Measurements from ENCODE around the gene IFNA1. TPM values are rescaled to one million over a fixed set of nuclear protein-coding genes. Genes with fewer than 3 reads are reported as not detected.

IFNA1 gene
- total RNA-seq, 4 donors from 2014 or later: not detected

DNA sequence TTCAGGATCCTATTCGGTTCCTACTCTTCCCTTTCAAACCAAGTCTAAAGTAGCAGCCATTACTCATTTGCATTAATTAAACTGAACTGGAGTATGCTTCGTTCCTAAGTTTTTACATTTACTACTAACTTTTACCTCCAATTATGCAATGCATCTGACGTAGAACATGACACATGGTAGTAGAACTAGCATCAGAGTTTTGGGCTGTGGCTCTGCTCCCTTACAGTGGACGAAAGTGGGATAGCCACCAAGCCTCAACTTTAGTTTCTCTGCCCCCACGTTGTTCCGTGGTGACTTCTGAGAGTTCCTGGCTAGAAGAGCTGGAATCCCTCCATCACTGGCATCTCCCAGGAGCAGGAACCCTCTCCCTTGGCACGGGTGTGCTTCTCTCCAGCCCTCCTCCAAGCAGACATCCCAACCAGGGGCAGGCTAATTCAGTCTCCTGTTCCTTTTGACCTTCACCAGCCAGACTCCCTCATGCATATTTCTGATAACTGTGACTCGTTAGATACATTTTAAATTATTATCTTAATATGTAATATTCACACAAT lies 39.0 kb downstream of the IFNA1 start:
- intact Hi-C loops (cut with DNase I): no loop called here

DNA sequence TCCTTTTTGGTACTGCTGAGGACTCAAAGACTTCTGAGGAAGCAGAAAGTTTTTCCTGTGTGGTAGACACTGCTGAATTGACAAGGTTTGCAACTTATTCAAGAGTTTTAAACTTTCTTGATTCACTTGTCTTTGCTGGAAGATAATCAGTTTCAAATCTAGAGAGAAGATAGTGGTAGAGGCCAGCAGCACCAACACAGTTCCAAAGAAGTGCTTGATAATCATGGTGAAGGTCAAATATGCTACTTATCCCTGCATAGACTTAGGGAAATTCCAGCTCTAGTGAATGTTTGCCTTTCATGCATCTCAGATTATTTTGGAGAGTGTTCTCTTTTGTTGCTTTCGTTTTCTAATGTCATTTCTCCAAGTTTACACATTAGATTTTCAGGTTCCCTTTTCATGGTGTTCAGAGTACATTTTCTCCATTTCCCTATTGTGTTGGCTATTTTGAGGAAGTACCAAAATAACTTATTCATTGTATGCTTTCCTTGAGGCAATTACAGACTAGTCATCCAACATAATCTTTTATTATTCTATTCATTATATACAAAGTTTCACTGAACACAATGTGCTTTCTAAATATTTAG lies 41.3 kb downstream of the IFNA1 start:
- intact Hi-C loops (cut with DNase I): no loop called here
- no peak overlapping the region for H3K27ac ChIP-seq
- H3K4me3 ChIP-seq: no peak overlapping the region
- H3K9me3 ChIP-seq: no peaks in the 10 kb centered on the region
- peaks cover 0 to 9% (median 0%) of the 10 kb centered on the region in 3 donors for H3K4me1 ChIP-seq
- 9 to 12% methylated on average over 1 of the region's 1 CpG for whole genome bisulfite sequencing, 2 donors
- H3K27me3 ChIP-seq: no peaks in the 10 kb centered on the region
- no peak for TF ChIP-seq POLR2A (IDR thresholded peaks at IDR 0.05)
- TF ChIP-seq, protein P1, sequence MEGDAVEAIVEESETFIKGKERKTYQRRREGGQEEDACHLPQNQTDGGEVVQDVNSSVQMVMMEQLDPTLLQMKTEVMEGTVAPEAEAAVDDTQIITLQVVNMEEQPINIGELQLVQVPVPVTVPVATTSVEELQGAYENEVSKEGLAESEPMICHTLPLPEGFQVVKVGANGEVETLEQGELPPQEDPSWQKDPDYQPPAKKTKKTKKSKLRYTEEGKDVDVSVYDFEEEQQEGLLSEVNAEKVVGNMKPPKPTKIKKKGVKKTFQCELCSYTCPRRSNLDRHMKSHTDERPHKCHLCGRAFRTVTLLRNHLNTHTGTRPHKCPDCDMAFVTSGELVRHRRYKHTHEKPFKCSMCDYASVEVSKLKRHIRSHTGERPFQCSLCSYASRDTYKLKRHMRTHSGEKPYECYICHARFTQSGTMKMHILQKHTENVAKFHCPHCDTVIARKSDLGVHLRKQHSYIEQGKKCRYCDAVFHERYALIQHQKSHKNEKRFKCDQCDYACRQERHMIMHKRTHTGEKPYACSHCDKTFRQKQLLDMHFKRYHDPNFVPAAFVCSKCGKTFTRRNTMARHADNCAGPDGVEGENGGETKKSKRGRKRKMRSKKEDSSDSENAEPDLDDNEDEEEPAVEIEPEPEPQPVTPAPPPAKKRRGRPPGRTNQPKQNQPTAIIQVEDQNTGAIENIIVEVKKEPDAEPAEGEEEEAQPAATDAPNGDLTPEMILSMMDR (IDR thresholded peaks at IDR 0.05): no peak
- H3K36me3 ChIP-seq: no peaks in the 10 kb centered on the region
- no peak for DNase-seq

More for the DNA sequence above, 39.0 kb downstream of the IFNA1 start:
- Histone ChIP-seq H3K4me1 (peaks cover 0 to 9% (median 0%) of the 10 kb centered on the region in 3 donors), H3K36me3 (no peaks in the 10 kb centered on the region), H3K9me3 (no peaks in the 10 kb centered on the region), H3K27ac (no peak overlapping the region), H3K27me3 (no peaks in the 10 kb centered on the region), H3K4me3 (no peak overlapping the region)
- 67 to 69% methylated on average over 8 of the region's 8 CpGs for WGBS, 2 donors
- TF ChIP-seq POLR2A (IDR thresholded peaks at IDR 0.05): no peak
- TF ChIP-seq, protein P1 (IDR thresholded peaks at IDR 0.05): no peak
- no peak for DNase-seq

DNA sequence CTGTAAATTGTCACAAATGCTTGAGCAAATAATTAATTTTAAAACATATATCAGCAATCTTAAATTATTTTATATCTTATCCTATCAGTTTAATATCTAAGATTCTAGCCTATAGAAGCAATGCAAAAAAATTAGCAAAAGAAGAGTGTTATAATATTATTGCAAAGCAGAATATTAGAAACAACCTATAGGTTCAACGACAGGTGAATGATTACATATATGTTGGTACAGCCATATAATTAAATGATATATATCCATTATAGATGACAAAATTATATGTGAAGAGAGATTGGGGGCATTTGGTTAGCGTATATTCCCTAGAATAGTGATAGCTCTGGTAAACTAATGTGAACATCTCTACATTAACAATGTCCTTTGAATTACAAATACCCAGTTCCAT lies 42.0 kb downstream of the IFNA1 start, which contains the start of gene IFNE:
Gene IFNE, minus strand, starts transcription at position 101 of the 400 bp plus-strand sequence. CDS start 619 bp downstream, outside the sequence.
- Histone ChIP-seq H3K4me3 (no peak within 1 kb of the TSS), H3K4me1 (peaks cover 0 to 9% (median 0%) of the 10 kb centered on the region in 3 donors), H3K27me3 (no peaks in the 10 kb centered on the region), H3K9me3 (no peaks in the 10 kb centered on the region), H3K36me3 (no peaks in the 10 kb centered on the region), H3K27ac (no peak within 1 kb of the TSS)
- WGBS, 2 donors: 89% methylated on average over 2 of the region's 2 CpGs
- no peak for DNase-seq
- TF ChIP-seq, protein P1 (IDR thresholded peaks at IDR 0.05): no peak
- no peak for TF ChIP-seq POLR2A (IDR thresholded peaks at IDR 0.05)
- intact Hi-C loops (cut with DNase I): no loop called here

Other genes starting within 250 kb of the IFNA1 start
- gene IFNA7, start 238.2 kb upstream of the IFNA1 start, total RNA-seq: not detected
- not detected for gene IFNA10, start 233.3 kb upstream of the IFNA1 start, total RNA-seq
- gene IFNA16, start 223.1 kb upstream of the IFNA1 start, total RNA-seq: not detected
- gene IFNA17, start 212.2 kb upstream of the IFNA1 start, total RNA-seq: not detected
- not detected for gene IFNA14, start 200.4 kb upstream of the IFNA1 start, total RNA-seq
- gene IFNA5, start 135.1 kb upstream of the IFNA1 start, total RNA-seq: not detected
- gene KLHL9, start 105.0 kb upstream of the IFNA1 start, total RNA-seq: 10 to 100 TPM in 3 of 4 donors, 1 to 10 TPM in 1; 6.6 to 21.2 (median 13.5) TPM
- gene IFNA6, start 89.6 kb upstream of the IFNA1 start, total RNA-seq: not detected
- gene IFNA13, start 72.4 kb upstream of the IFNA1 start, total RNA-seq: not detected
- gene IFNA2, start 55.0 kb upstream of the IFNA1 start, total RNA-seq: not detected
- gene IFNA8, start 31.3 kb upstream of the IFNA1 start, total RNA-seq: not detected
- 1 to 10 TPM in 2 of 4 donors, under 1 TPM in 1, not detected in 1; 0.91 to 3.4 (median 2.4) TPM for gene IFNE, start 41.9 kb downstream of the IFNA1 start, total RNA-seq

Measured in esophagus squamous epithelium (tissue), 5 donors.